ENCODE data around the gene DPP9. TPM values are rescaled to one million over a fixed set of nuclear protein-coding genes. Genes with fewer than 3 reads are reported as not detected.
"Not testable (repeated sequence)": the region's sequence is repeated elsewhere in the genome, so short reads cannot be mapped to it uniquely, and the experiment has no call there.

DPP9 gene
- polyA plus RNA-seq, 4 donors: 37.1 to 59.5 (median 43.3) TPM

DNA sequence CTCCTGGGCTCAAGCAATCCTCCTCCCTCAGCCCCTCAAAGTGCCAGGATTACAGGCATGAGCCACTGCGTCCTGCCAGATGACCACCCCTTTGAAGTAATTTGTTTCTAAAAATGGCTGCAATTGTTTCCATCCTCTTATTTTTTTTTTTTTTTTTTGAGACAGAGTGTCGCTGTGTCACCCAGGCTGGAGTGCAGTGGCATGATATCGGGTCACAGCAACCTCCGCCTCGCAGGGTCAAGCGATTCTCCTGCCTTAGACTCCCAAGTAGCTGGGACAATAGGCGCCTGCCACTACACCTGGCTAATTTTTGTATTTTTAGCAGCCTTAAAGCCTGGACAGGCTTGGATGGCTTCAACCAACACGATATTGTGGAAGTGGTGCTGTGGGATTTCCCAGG is 22.3 kb upstream of the DPP9 start:
- FAIRE-seq (no peak), DNase-seq (no peak)
- WGBS, 3 donors: 73 to 78% (median 74%) methylated on average over 8 of the region's 8 CpGs
- Histone ChIP-seq H3K27ac (ENCODE audit: low read depth in 1 of 3, low read length in 2 of 3) (no peak overlapping the region), H3K4me1 (ENCODE audit: control insufficient read depth in 3 of 3, insufficient read depth in 2 of 3, low read depth in 1 of 3, low read length in 2 of 3) (no peaks in the 10 kb centered on the region), H3K9me3 (ENCODE audit: control insufficient read depth in 2 of 2, insufficient read depth in 1 of 2, low read depth in 1 of 2, low read length in 1 of 2) (no peaks in the 10 kb centered on the region), H3K4me3 (ENCODE audit: low read depth in 1 of 3, low read length in 3 of 3) (no peak overlapping the region), H3K27me3 (ENCODE audit: control insufficient read depth in 3 of 3, insufficient read depth in 3 of 3, low read length in 3 of 3) (peaks cover 0 to 13% (median 9%) of the 10 kb centered on the region in 3 donors), H3K36me3 (ENCODE audit: control insufficient read depth in 3 of 3, insufficient read depth in 2 of 3, low read depth in 1 of 3, low read length in 3 of 3) (no peaks in the 10 kb centered on the region)

- H3K9me3 ChIP-seq (ENCODE audit: control insufficient read depth in 2 of 2, insufficient read depth in 1 of 2, low read depth in 1 of 2, low read length in 1 of 2); H3K36me3 ChIP-seq (ENCODE audit: control insufficient read depth in 3 of 3, insufficient read depth in 2 of 3, low read depth in 1 of 3, low read length in 3 of 3); H3K4me1 ChIP-seq (ENCODE audit: control insufficient read depth in 3 of 3, insufficient read depth in 2 of 3, low read depth in 1 of 3, low read length in 2 of 3); H3K27ac ChIP-seq (ENCODE audit: low read depth in 1 of 3, low read length in 2 of 3); DNase-seq; H3K4me3 ChIP-seq (ENCODE audit: low read depth in 1 of 3, low read length in 3 of 3); FAIRE-seq: not testable (repeated sequence)
- WGBS, 3 donors: 48 to 74% (median 55%) methylated on average over 10 of the region's 10 CpGs
- H3K27me3 ChIP-seq (ENCODE audit: control insufficient read depth in 3 of 3, insufficient read depth in 3 of 3, low read length in 3 of 3): peaks cover 0 to 13% (median 9%) of the 10 kb centered on the region in 3 donors
These were observed 21.5 kb upstream of the DPP9 start for GRCh38 chr19:4745175-4745574.

DNA sequence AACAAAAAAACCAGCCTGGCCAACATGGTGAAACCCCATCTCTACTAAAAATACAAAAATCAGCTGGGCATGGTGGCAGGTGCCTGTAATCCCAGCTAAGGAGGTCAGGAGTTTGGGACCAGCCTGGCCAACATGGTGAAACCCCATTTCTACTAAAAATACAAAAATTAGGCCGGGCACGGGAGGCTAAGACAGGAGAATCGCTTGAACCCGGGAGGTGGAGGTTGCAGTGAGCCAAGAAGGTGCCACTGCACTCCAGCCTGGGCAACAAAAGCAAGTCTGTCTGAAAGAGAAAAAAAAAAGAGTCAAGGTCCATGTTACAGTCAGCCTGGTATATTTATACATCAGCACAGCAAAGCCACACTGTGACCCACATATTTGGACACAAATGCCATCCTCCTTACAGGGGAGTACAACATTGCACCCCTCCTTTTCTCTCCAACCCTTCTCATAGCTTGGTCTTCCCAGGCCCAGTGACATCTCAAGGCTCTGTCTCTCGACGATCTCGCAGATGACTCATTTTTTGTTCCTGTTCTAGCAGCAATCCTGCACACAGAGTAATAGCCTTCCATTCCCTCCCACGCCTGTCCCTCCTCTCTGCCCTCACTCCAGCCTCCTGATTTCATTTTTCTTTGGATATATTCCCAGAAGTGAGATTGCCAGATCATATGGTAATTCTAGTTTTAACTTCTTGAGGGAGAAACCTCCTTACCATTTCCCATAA is 21.0 kb upstream of the DPP9 start:
- FAIRE-seq: no peak
- Histone ChIP-seq H3K36me3 (ENCODE audit: control insufficient read depth in 3 of 3, insufficient read depth in 2 of 3, low read depth in 1 of 3, low read length in 3 of 3) (no peaks in the 10 kb centered on the region), H3K4me3 (ENCODE audit: low read depth in 1 of 3, low read length in 3 of 3) (no peak overlapping the region), H3K27ac (ENCODE audit: low read depth in 1 of 3, low read length in 2 of 3) (no peak overlapping the region), H3K9me3 (ENCODE audit: control insufficient read depth in 2 of 2, insufficient read depth in 1 of 2, low read depth in 1 of 2, low read length in 1 of 2) (no peaks in the 10 kb centered on the region), H3K4me1 (ENCODE audit: control insufficient read depth in 3 of 3, insufficient read depth in 2 of 3, low read depth in 1 of 3, low read length in 2 of 3) (no peaks in the 10 kb centered on the region), H3K27me3 (ENCODE audit: control insufficient read depth in 3 of 3, insufficient read depth in 3 of 3, low read length in 3 of 3) (peaks cover 0 to 13% (median 6%) of the 10 kb centered on the region in 3 donors)
- WGBS, 3 donors: 12 to 42% (median 20%) methylated on average over 8 of the region's 8 CpGs
- no peak for DNase-seq

DNA sequence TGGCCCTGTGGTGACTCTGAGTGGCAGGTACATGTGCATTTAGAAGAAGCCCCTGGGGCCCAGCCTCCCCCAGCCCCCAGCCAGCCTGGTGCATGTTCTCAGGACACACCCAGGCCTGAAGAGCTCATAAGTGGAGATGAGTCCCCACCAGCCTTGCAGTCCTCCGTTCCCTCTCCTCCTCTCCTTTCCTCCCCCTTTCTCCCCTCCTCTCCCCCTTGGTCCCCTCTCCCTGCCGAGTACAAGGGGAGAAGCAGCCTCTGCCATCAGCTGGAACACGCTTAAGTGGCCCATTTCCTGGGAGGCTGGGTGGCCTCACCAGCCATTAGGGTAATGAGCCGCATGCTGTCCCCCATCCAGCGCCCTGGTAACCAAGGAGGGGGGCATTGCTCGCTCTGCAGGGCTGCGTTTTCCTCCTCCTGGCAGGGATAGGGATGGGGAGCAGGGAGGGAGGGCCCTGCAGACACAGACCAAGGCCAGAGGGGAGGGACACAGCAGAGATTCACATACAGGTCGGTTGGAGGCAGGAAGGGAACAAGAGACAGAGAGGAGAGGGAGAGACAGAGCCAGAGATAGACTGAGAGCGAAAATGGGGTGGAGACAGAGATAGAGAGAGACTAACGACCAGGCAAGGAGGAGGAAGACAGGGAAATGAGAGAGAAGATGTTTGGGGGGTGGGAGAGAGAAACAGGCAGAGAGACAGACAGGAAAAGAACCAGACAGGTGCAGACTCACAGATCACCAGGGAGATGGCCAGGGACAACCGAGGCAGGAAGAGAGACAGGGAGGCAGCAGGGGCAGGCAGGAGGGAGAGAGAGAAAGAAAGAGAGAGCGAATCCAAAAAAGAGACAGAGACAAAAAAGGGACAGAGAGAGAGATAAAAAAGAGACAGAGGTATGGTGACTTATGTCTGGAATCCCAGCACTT is 19.3 kb upstream of the DPP9 start:
- H3K4me3 ChIP-seq (ENCODE audit: low read depth in 1 of 3, low read length in 3 of 3): no peak overlapping the region
- no peak for DNase-seq
- H3K27me3 ChIP-seq (ENCODE audit: control insufficient read depth in 3 of 3, insufficient read depth in 3 of 3, low read length in 3 of 3): peaks cover 0 to 14% (median 1%) of the 10 kb centered on the region in 3 donors
- no peaks in the 10 kb centered on the region for H3K9me3 ChIP-seq (ENCODE audit: control insufficient read depth in 2 of 2, insufficient read depth in 1 of 2, low read depth in 1 of 2, low read length in 1 of 2)
- FAIRE-seq: no peak
- H3K27ac ChIP-seq (ENCODE audit: low read depth in 1 of 3, low read length in 2 of 3): peak overlapping the region in 1 of 3 donors; percentile 53
- no peaks in the 10 kb centered on the region for H3K4me1 ChIP-seq (ENCODE audit: control insufficient read depth in 3 of 3, insufficient read depth in 2 of 3, low read depth in 1 of 3, low read length in 2 of 3)
- H3K36me3 ChIP-seq (ENCODE audit: control insufficient read depth in 3 of 3, insufficient read depth in 2 of 3, low read depth in 1 of 3, low read length in 3 of 3): no peaks in the 10 kb centered on the region
- 30 to 40% (median 32%) methylated on average over 12 of the region's 12 CpGs for WGBS, 3 donors

DNA sequence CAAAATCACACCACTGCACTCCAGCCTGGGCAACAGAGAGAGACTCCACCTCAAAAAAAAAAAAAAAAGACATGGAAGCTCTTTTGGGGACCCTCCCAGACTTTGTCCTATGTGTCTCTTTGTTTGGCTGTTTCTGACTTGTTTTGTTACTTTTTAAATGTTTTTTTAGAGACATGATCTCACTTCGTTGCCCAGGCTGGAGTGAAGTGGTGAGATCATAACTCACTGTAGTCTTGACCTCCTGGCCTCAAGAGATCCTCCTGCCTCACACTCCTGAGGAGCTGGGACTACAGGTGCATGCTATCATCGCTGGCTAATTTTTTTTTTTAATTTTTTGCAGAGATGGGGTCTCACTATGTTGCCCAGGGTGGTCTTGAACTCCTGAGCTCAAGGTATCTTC is 16.4 kb upstream of the DPP9 start:
- Histone ChIP-seq H3K9me3 (ENCODE audit: control insufficient read depth in 2 of 2, insufficient read depth in 1 of 2, low read depth in 1 of 2, low read length in 1 of 2) (no peaks in the 10 kb centered on the region), H3K4me1 (ENCODE audit: control insufficient read depth in 3 of 3, insufficient read depth in 2 of 3, low read depth in 1 of 3, low read length in 2 of 3) (no peaks in the 10 kb centered on the region), H3K27ac (ENCODE audit: low read depth in 1 of 3, low read length in 2 of 3) (no peak overlapping the region), H3K4me3 (ENCODE audit: low read depth in 1 of 3, low read length in 3 of 3) (no peak overlapping the region), H3K36me3 (ENCODE audit: control insufficient read depth in 3 of 3, insufficient read depth in 2 of 3, low read depth in 1 of 3, low read length in 3 of 3) (no peaks in the 10 kb centered on the region), H3K27me3 (ENCODE audit: control insufficient read depth in 3 of 3, insufficient read depth in 3 of 3, low read length in 3 of 3) (peaks cover 0 to 12% (median 5%) of the 10 kb centered on the region in 3 donors)
- FAIRE-seq (no peak), DNase-seq (no peak)
- 46 to 58% (median 53%) methylated on average over 2 of the region's 2 CpGs for WGBS, 3 donors

DNA sequence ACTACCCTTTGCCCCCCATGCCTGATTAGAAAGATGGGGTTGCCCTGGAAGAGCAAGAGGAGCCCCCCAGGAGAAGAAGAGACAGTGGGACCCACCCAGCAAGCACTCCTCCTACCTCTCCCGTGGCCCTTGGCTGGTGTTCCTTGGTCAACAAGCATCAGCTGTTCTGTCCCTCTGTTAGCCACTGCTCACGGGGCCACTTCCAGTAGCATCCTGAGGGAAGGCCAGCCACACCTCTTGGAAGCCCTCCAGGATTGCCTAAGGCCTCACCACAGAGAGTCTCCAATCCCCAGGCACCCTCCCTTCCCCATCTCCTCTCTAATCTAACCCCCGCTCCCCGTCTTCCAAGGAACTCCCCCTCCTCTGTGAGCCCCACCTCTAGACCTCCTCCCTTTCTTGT is 15.1 kb upstream of the DPP9 start:
- no peak overlapping the region for H3K4me3 ChIP-seq (ENCODE audit: low read depth in 1 of 3, low read length in 3 of 3)
- FAIRE-seq (no peak), DNase-seq (no peak)
- H3K27me3 ChIP-seq (ENCODE audit: control insufficient read depth in 3 of 3, insufficient read depth in 3 of 3, low read length in 3 of 3): peaks cover 0 to 12% (median 5%) of the 10 kb centered on the region in 3 donors
- 24 to 42% (median 40%) methylated on average over 4 of the region's 4 CpGs for WGBS, 3 donors
- H3K36me3 ChIP-seq (ENCODE audit: control insufficient read depth in 3 of 3, insufficient read depth in 2 of 3, low read depth in 1 of 3, low read length in 3 of 3): no peaks in the 10 kb centered on the region
- H3K27ac ChIP-seq (ENCODE audit: low read depth in 1 of 3, low read length in 2 of 3): no peak overlapping the region
- no peaks in the 10 kb centered on the region for H3K4me1 ChIP-seq (ENCODE audit: control insufficient read depth in 3 of 3, insufficient read depth in 2 of 3, low read depth in 1 of 3, low read length in 2 of 3)
- no peaks in the 10 kb centered on the region for H3K9me3 ChIP-seq (ENCODE audit: control insufficient read depth in 2 of 2, insufficient read depth in 1 of 2, low read depth in 1 of 2, low read length in 1 of 2)

DNA sequence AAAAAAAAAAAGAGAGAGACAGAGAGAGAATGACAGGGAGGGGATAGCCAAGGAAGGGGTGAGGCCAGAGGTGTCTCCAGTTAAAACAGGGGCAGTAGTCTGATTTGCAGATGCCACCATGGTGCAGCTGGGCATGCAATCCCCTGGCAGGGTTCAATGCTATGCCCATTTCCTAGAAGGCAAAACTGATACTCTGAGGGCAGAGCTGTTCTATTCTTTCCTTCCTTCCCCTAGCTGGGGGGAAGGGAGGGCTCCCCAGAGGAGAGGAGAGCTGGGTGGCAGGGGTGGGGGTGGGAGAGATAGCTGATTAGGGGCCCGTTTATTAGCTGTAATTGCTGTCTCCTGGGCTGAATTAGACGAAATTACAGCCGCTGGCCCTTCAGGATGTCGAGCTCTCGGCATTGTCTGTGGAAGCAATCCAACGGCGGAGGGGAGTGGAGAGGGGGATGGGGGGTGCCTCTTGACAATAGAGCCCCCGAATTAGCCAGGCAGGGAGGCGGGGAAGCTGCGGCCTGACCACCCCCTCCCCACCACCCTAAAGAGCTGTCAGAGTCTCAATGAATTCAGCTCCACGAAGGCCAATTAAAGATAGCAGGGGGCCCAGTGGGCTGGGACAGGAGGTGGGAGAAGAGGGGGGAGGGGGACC is 14.4 kb upstream of the DPP9 start:
- Histone ChIP-seq H3K9me3 (ENCODE audit: control insufficient read depth in 2 of 2, insufficient read depth in 1 of 2, low read depth in 1 of 2, low read length in 1 of 2) (no peaks in the 10 kb centered on the region), H3K27me3 (ENCODE audit: control insufficient read depth in 3 of 3, insufficient read depth in 3 of 3, low read length in 3 of 3) (peaks cover 0 to 12% (median 5%) of the 10 kb centered on the region in 3 donors), H3K36me3 (ENCODE audit: control insufficient read depth in 3 of 3, insufficient read depth in 2 of 3, low read depth in 1 of 3, low read length in 3 of 3) (no peaks in the 10 kb centered on the region), H3K27ac (ENCODE audit: low read depth in 1 of 3, low read length in 2 of 3) (no peak overlapping the region), H3K4me3 (ENCODE audit: low read depth in 1 of 3, low read length in 3 of 3) (no peak overlapping the region), H3K4me1 (ENCODE audit: control insufficient read depth in 3 of 3, insufficient read depth in 2 of 3, low read depth in 1 of 3, low read length in 2 of 3) (no peaks in the 10 kb centered on the region)
- FAIRE-seq (no peak), DNase-seq (no peak)
- 1 to 10% (median 8%) methylated on average over 10 to 11 of the region's 11 CpGs for WGBS, 3 donors

DNA sequence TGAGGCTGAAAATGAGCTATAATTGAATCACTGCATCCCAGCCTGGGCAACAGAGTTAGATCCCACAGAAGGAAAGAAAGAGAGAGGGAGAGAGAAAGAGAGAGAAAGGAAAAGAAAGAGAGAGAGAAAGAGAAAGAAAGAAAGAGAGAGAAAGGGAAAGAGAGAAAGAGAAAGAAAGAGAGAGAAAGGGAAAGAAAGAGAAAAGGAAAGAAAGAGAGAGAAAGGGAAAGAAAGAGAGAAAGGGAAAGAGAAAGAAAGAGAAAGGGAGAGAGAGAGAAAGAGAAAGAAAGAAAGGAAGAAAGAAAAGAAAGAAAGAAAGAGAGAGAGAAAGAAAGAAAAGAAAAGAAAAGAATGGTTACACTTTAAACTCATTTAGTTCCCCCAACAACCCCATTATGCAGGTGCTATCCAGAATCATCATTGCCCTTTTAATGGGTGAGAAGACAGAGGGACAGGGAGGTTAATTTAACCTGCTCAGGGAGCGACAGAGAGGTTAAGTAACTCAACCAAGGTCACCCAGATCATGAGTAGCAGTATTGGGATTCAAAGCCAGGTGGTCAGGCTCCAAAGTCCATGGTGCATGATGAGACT is 10.2 kb upstream of the DPP9 start:
- no peaks in the 10 kb centered on the region for H3K9me3 ChIP-seq (ENCODE audit: control insufficient read depth in 2 of 2, insufficient read depth in 1 of 2, low read depth in 1 of 2, low read length in 1 of 2)
- 20 to 30% (median 25%) methylated on average over 1 of the region's 1 CpG for WGBS, 3 donors
- FAIRE-seq: no peak
- no peak for DNase-seq
- peaks cover 0 to 7% (median 5%) of the 10 kb centered on the region in 3 donors for H3K27me3 ChIP-seq (ENCODE audit: control insufficient read depth in 3 of 3, insufficient read depth in 3 of 3, low read length in 3 of 3)
- no peaks in the 10 kb centered on the region for H3K36me3 ChIP-seq (ENCODE audit: control insufficient read depth in 3 of 3, insufficient read depth in 2 of 3, low read depth in 1 of 3, low read length in 3 of 3)
- H3K4me1 ChIP-seq (ENCODE audit: control insufficient read depth in 3 of 3, insufficient read depth in 2 of 3, low read depth in 1 of 3, low read length in 2 of 3): no peaks in the 10 kb centered on the region
- H3K27ac ChIP-seq (ENCODE audit: low read depth in 1 of 3, low read length in 2 of 3): no peak overlapping the region
- H3K4me3 ChIP-seq (ENCODE audit: low read depth in 1 of 3, low read length in 3 of 3): no peak overlapping the region
